HG03139 (cell line): ENCODE measurements around the gene PRX.

Experiments used
- ATAC-seq: cut with Tn5 transposase; IDR thresholded peaks from one replicate; pipeline ENCODE4 v1.9.1; 2021; ENCODE audit not compliant: unreplicated experiment

PRX gene

GRCh38 chr19:40367577-40368434, 45.4 kb downstream of the PRX start:
- no peak for ATAC-seq

GRCh38 chr19:40366697-40367561, 46.2 kb downstream of the PRX start:
- no peak for ATAC-seq

GRCh38 chr19:40365613-40366401, 47.4 kb downstream of the PRX start:
- no peak for ATAC-seq

GRCh38 chr19:40365010-40365409, 48.2 kb downstream of the PRX start:
- no peak for ATAC-seq

- no peak for ATAC-seq
Measured at GRCh38 chr19:40363069-40363468, 50.1 kb downstream of the PRX start.

GRCh38 chr19:40362160-40362559, 51.0 kb downstream of the PRX start:
- ATAC-seq: no peak

- ATAC-seq: no peak
Measured at GRCh38 chr19:40360708-40361241, 52.4 kb downstream of the PRX start.

GRCh38 chr19:40360020-40360707, 53.0 kb downstream of the PRX start:
- ATAC-seq: no peak

- peak; percentile 47 for ATAC-seq
Measured at GRCh38 chr19:40358773-40359172, 54.4 kb downstream of the PRX start.

- no peak for ATAC-seq
Measured at GRCh38 chr19:40357640-40358039, 55.5 kb downstream of the PRX start.

- ATAC-seq: no peak
Measured at GRCh38 chr19:40356681-40357595, 56.2 kb downstream of the PRX start.

- no peak for ATAC-seq
Measured at GRCh38 chr19:40355975-40356680, 57.0 kb downstream of the PRX start.

GRCh38 chr19:40348961-40349507, 64.1 kb downstream of the PRX start:
- ATAC-seq: no peak

- peak; percentile 91 for ATAC-seq
Measured at GRCh38 chr19:40348125-40348913, 64.9 kb downstream of the PRX start, which contains the start of the genes C19orf47 and PLD3. Gene C19orf47 (minus strand): TSS chr19:40348397. CDS start chr19:40341857, 6,540 bp downstream. Gene PLD3 (plus strand): TSS chr19:40348695. CDS start chr19:40366484, 17,789 bp downstream.

GRCh38 chr19:40344422-40344821, 68.8 kb downstream of the PRX start:
- no peak for ATAC-seq
